Stimulated activated naive CD8-positive, alpha-beta T cell treated with anti-CD3 and anti-CD28 coated beads, Interleukin-15, Interleukin-2, amounts not matched to agents 100 ng/mL and 50 ng/mL, for 24 hours (primary cell): ENCODE measurements around the gene EFNB3.

ENCODE experiments used
- H3K27ac Mint-ChIP-seq: one replicate; pipeline ENCODE4 v1.8.0; 2021; ENCODE audit warnings: mild to moderate bottlenecking, mixed read lengths
- H3K27me3 Mint-ChIP-seq: one replicate; pipeline ENCODE4 v1.8.0; 2021; ENCODE audit warnings: mixed read lengths
- H3K36me3 Mint-ChIP-seq: one replicate; pipeline ENCODE4 v1.8.0; 2021; ENCODE audit warnings: low read depth, mixed read lengths
- H3K4me1 Mint-ChIP-seq: one replicate; pipeline ENCODE4 v1.8.0; 2021; ENCODE audit warnings: low read depth, mixed read lengths
- H3K4me3 Mint-ChIP-seq: one replicate; pipeline ENCODE4 v1.8.0; 2021; ENCODE audit warnings: mild to moderate bottlenecking, mixed read lengths
- H3K9me3 Mint-ChIP-seq: one replicate; pipeline ENCODE4 v1.8.0; 2021; ENCODE audit warnings: mixed read lengths

The EFNB3 gene

GRCh38 chr17:7707858-7708750 lies 3.1 kb downstream of the EFNB3 start:
- Mint-ChIP-seq H3K4me3 (no peak overlapping the region), H3K9me3 (no peaks in the 10 kb centered on the region), H3K4me1 (peaks cover 37% of the 10 kb centered on the region), H3K27ac (no peak overlapping the region), H3K36me3 (peaks cover 4% of the 10 kb centered on the region), H3K27me3 (peaks cover 55% of the 10 kb centered on the region)

DNA sequence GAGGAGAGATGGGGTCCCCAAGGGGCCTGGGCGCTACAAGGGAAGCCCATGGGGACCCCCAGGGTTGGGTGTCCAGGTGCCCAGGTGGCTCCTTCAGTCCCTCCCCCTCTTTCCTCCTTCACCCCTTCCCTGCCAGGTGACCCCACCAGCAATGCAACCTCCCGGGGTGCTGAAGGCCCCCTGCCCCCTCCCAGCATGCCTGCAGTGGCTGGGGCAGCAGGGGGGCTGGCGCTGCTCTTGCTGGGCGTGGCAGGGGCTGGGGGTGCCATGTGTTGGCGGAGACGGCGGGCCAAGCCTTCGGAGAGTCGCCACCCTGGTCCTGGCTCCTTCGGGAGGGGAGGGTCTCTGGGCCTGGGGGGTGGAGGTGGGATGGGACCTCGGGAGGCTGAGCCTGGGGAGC lies 4.0 kb downstream of the EFNB3 start:
- H3K4me3 Mint-ChIP-seq: no peak overlapping the region
- no peak overlapping the region for H3K27ac Mint-ChIP-seq
- no peaks in the 10 kb centered on the region for H3K36me3 Mint-ChIP-seq
- H3K27me3 Mint-ChIP-seq: peaks cover 55% of the 10 kb centered on the region
- H3K4me1 Mint-ChIP-seq: peaks cover 30% of the 10 kb centered on the region
- H3K9me3 Mint-ChIP-seq: no peaks in the 10 kb centered on the region

DNA sequence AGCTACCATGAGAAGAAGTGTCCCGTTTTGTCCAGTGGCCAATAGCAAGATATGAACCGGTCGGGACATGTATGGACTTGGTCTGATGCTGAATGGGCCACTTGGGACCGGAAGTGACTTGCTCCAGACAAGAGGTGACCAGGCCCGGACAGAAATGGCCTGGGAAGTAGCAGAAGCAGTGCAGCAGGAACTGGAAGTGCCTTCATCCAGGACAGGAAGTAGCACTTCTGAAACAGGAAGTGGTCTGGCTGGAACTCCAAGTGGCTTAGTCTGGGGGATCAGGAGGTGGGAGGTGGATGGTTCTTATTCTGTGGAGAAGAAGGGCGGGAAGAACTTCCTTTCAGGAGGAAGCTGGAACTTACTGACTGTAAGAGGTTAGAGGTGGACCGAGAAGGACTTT lies 5.3 kb downstream of the EFNB3 start:
- Mint-ChIP-seq H3K4me1 (peaks cover 22% of the 10 kb centered on the region), H3K27ac (no peak overlapping the region), H3K27me3 (peaks cover 51% of the 10 kb centered on the region), H3K4me3 (no peak overlapping the region), H3K36me3 (no peaks in the 10 kb centered on the region), H3K9me3 (no peaks in the 10 kb centered on the region)

DNA sequence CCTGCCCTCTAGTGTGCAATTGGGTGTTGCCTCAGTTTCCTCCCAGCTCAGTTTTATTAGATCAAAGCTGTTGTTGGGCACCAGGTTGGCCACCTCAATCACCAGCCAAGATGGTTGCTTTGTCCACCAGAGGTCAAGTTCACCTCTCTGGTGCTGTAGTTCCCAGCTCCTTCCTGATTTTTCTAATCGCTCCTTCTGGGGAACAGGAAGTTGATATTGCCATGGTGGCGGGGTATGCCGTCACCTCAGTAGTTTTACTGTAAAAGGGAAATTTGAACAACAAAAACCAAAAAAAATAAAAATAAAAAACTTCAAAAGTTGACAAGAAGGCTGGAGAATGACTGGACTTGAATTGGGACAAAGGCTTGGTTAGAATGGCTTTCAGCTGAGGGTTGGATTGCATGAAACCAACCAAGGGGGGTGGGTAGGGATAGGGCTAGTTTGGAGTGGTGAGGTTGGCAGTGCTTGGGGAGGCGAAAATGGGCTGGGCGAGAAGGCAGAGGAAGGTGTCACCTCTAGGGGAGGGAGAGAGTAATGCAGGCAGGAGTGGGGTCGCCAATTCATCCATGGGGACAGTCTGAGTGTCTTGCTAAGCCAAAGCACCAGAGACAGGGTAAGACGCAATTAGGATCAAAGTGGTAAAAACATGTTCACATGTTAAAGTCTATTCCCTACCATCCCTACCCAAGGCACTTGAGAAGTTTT lies 6.2 kb downstream of the EFNB3 start:
- Mint-ChIP-seq H3K4me3 (no peak overlapping the region), H3K27me3 (peaks cover 52% of the 10 kb centered on the region), H3K9me3 (no peaks in the 10 kb centered on the region), H3K36me3 (no peaks in the 10 kb centered on the region), H3K27ac (peak overlapping the region; percentile 21), H3K4me1 (peaks cover 15% of the 10 kb centered on the region)

- no peak overlapping the region for H3K4me3 Mint-ChIP-seq
- peaks cover 52% of the 10 kb centered on the region for H3K27me3 Mint-ChIP-seq
- no peaks in the 10 kb centered on the region for H3K9me3 Mint-ChIP-seq
- H3K27ac Mint-ChIP-seq: no peak overlapping the region
- H3K36me3 Mint-ChIP-seq: no peaks in the 10 kb centered on the region
- H3K4me1 Mint-ChIP-seq: peaks cover 21% of the 10 kb centered on the region
These were observed 7.2 kb downstream of the EFNB3 start for GRCh38 chr17:7712111-7712771.

- H3K4me3 Mint-ChIP-seq: no peak overlapping the region
- no peaks in the 10 kb centered on the region for H3K36me3 Mint-ChIP-seq
- no peaks in the 10 kb centered on the region for H3K9me3 Mint-ChIP-seq
- H3K4me1 Mint-ChIP-seq: peaks cover 31% of the 10 kb centered on the region
- peaks cover 66% of the 10 kb centered on the region for H3K27me3 Mint-ChIP-seq
- no peak overlapping the region for H3K27ac Mint-ChIP-seq
These were observed 8.8 kb downstream of the EFNB3 start for GRCh38 chr17:7713782-7714181.

DNA sequence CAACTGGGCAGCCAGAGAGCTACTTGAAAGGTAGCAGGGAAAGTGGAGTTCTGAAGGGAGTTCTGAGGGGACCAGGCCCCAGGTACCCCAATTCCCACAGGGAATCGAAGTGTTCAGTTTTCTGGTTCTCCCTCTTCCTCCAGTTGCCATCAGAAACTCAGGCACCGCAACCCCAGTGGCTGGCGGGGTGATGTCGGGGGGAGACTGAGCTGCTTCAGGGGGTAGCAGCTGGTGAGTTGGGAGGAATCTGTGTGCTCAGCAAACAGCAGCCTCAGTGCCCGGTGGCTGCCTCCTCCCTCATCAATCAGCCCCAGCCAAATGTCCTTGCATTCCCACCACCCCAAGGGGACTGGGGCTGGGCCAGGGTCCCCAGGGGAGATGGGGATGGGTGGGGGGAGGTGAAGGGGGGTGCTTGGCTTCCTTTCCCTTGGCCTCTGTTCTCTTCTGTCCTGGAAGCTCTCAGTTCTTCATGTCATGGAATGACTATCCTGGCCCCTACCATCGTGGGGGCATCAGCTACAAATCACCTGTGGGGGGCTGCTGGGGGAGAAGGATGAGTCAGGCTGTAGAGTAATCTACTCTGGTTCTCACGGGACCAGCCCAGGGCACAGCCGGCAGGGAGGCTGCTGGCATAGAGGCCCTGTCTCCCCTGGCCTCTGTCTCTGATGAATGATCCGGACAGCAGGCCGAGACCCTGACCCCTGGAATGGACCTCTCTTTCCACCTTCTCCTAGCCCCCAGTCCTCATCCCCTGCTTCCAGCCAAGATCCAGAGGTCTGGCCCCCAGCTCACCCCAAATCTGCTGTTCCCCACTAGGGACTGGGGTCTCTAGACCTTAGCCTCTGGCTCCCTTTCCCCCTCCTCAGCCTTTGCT lies 10.0 kb downstream of the EFNB3 start:
- Mint-ChIP-seq H3K27ac (no peak overlapping the region), H3K4me1 (peaks cover 30% of the 10 kb centered on the region), H3K4me3 (no peak overlapping the region), H3K9me3 (no peaks in the 10 kb centered on the region), H3K36me3 (no peaks in the 10 kb centered on the region), H3K27me3 (peaks cover 72% of the 10 kb centered on the region)

- H3K9me3 Mint-ChIP-seq: no peaks in the 10 kb centered on the region
- H3K27me3 Mint-ChIP-seq: peaks cover 70% of the 10 kb centered on the region
- no peak overlapping the region for H3K27ac Mint-ChIP-seq
- peak overlapping the region; percentile 78 for H3K4me3 Mint-ChIP-seq
- H3K4me1 Mint-ChIP-seq: peaks cover 20% of the 10 kb centered on the region
- no peaks in the 10 kb centered on the region for H3K36me3 Mint-ChIP-seq
These were observed 11.2 kb downstream of the EFNB3 start for GRCh38 chr17:7715936-7716886.

GRCh38 chr17:7716901-7717755 lies 12.1 kb downstream of the EFNB3 start, which contains the start of gene DNAH2:
DNAH2 (plus strand) TSS chr17:7717744; CDS start chr17:7719735, 1,991 bp downstream.
- H3K27me3 Mint-ChIP-seq: peaks cover 69% of the 10 kb centered on the region
- peaks cover 17% of the 10 kb centered on the region for H3K4me1 Mint-ChIP-seq
- no peak within 1 kb of the TSS for H3K27ac Mint-ChIP-seq
- H3K9me3 Mint-ChIP-seq: no peaks in the 10 kb centered on the region
- H3K36me3 Mint-ChIP-seq: no peaks in the 10 kb centered on the region
- H3K4me3 Mint-ChIP-seq: peak within 1 kb of the TSS; percentile 78

GRCh38 chr17:7717756-7718350 lies 12.9 kb downstream of the EFNB3 start:
- Mint-ChIP-seq H3K27ac (no peak overlapping the region), H3K36me3 (no peaks in the 10 kb centered on the region), H3K27me3 (peaks cover 70% of the 10 kb centered on the region), H3K9me3 (no peaks in the 10 kb centered on the region), H3K4me3 (peak overlapping the region; percentile 78), H3K4me1 (peaks cover 17% of the 10 kb centered on the region)

GRCh38 chr17:7719661-7720060 lies 14.7 kb downstream of the EFNB3 start:
- H3K36me3 Mint-ChIP-seq: no peaks in the 10 kb centered on the region
- H3K27ac Mint-ChIP-seq: no peak overlapping the region
- no peak overlapping the region for H3K4me3 Mint-ChIP-seq
- H3K27me3 Mint-ChIP-seq: peaks cover 71% of the 10 kb centered on the region
- peaks cover 17% of the 10 kb centered on the region for H3K4me1 Mint-ChIP-seq
- no peaks in the 10 kb centered on the region for H3K9me3 Mint-ChIP-seq

DNA sequence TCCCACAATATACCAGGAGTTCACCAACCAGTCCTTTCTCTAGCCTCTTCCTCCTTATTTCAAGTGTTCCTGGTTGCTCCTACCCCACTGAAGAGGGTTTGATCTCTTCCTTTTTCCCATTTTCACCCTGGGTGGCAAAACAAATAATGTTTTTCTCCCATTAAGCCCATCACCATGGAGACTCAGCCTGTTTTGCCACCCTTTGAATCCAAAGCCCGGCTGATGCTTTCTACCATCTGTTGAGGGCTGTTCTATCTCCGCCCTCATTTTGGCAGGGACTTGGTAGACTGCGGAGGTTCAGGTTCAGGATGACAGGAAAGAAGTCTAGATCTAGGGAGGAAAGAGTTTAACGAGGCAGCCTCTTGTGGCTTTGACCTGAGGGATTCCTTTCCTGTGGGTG lies 15.1 kb downstream of the EFNB3 start:
- Mint-ChIP-seq H3K4me1 (peaks cover 17% of the 10 kb centered on the region), H3K4me3 (no peak overlapping the region), H3K9me3 (no peaks in the 10 kb centered on the region), H3K27ac (no peak overlapping the region), H3K36me3 (no peaks in the 10 kb centered on the region), H3K27me3 (peaks cover 69% of the 10 kb centered on the region)
